GM21360 (cell line): Measurements from ENCODE around the gene AP4S1.
"Not testable (repeated sequence)": the region's sequence is repeated elsewhere in the genome, so short reads cannot be mapped to it uniquely, and the experiment has no call there.

Source experiments
- ATAC-seq: cut with Tn5 transposase; IDR thresholded peaks from one replicate; pipeline ENCODE4 v1.9.1; 2021; ENCODE audit warnings: mild to moderate bottlenecking, moderate library complexity; ENCODE audit not compliant: unreplicated experiment

Gene AP4S1

GRCh38 chr14:31038521-31039166 is 13.2 kb downstream of the AP4S1 start:
- ATAC-seq: no peak

- no peak for ATAC-seq
Measured at GRCh38 chr14:31042300-31042699, 16.9 kb downstream of the AP4S1 start.

- ATAC-seq: not testable (repeated sequence)
Measured at GRCh38 chr14:31042893-31043292, 17.4 kb downstream of the AP4S1 start.

GRCh38 chr14:31043379-31043778 is 17.9 kb downstream of the AP4S1 start:
- ATAC-seq: no peak

- no peak for ATAC-seq
Measured at GRCh38 chr14:31045501-31046080, 20.1 kb downstream of the AP4S1 start.

GRCh38 chr14:31047503-31047902 is 22.1 kb downstream of the AP4S1 start:
- no peak for ATAC-seq

GRCh38 chr14:31051023-31051422 is 25.6 kb downstream of the AP4S1 start:
- no peak for ATAC-seq

GRCh38 chr14:31051511-31051910 is 26.1 kb downstream of the AP4S1 start:
- no peak for ATAC-seq

GRCh38 chr14:31052905-31053586 is 27.6 kb downstream of the AP4S1 start:
- ATAC-seq: not testable (repeated sequence)

GRCh38 chr14:31057035-31057434 is 31.6 kb downstream of the AP4S1 start:
- ATAC-seq: no peak

- no peak for ATAC-seq
Measured at GRCh38 chr14:31057701-31058364, 32.4 kb downstream of the AP4S1 start.

- no peak for ATAC-seq
Measured at GRCh38 chr14:31059152-31059924, 33.9 kb downstream of the AP4S1 start.

GRCh38 chr14:31060253-31060875 is 34.9 kb downstream of the AP4S1 start:
- ATAC-seq: no peak

- not testable (repeated sequence) for ATAC-seq
Measured at GRCh38 chr14:31062908-31063307, 37.5 kb downstream of the AP4S1 start.

GRCh38 chr14:31068235-31068634 is 42.8 kb downstream of the AP4S1 start:
- no peak for ATAC-seq

- ATAC-seq: no peak
Measured at GRCh38 chr14:31069343-31069742, 43.9 kb downstream of the AP4S1 start.

- ATAC-seq: no peak
Measured at GRCh38 chr14:31070431-31070830, 45.0 kb downstream of the AP4S1 start.

GRCh38 chr14:31071151-31071550 is 45.7 kb downstream of the AP4S1 start:
- no peak for ATAC-seq

- no peak for ATAC-seq
Measured at GRCh38 chr14:31075144-31075543, 49.7 kb downstream of the AP4S1 start.

- no peak for ATAC-seq
Measured at GRCh38 chr14:31078766-31079165, 53.3 kb downstream of the AP4S1 start.

- ATAC-seq: no peak
Measured at GRCh38 chr14:31080056-31080455, 54.6 kb downstream of the AP4S1 start.
